WTC11 (cell line): ENCODE measurements around the gene GRAMD2A. TPM values are rescaled to one million over a fixed set of nuclear protein-coding genes. Genes with fewer than 3 reads are reported as not detected.

Experiments used
- ATAC-seq: fragments of 200-7000 bp; cut with Tn5 transposase; 2 replicates; pipeline ENCODE4 v1.10.0; 2021; ENCODE audit warnings: mild to moderate bottlenecking, moderate library complexity
- CTCF ChIA-PET: fragments of 300-600 bp; sonication (Branson Sonifier 250); formaldehyde crosslinking; loops from one replicate; lab custom pipeline; 2021; ENCODE audit warnings: antibody characterized with exemption; lab: Charles Lee
- POLR2A ChIA-PET: fragments of 350-600 bp; sonication (Branson Sonifier 250); formaldehyde crosslinking; loops from one replicate; lab custom pipeline; 2021; ENCODE audit warnings: antibody characterized with exemption; lab: Charles Lee
- DNase-seq: peaks from one replicate; pipeline ENCODE4 v3.0.0; 2021; ENCODE audit warnings: low spot score
- H3K27ac Mint-ChIP-seq: 2 replicates; pipeline ENCODE4 v1.8.0; 2021; ENCODE audit warnings: mixed read lengths
- H3K27me3 Mint-ChIP-seq: 2 replicates; pipeline ENCODE4 v1.8.0; 2021; ENCODE audit warnings: low read depth, mild to moderate bottlenecking, moderate library complexity, mixed read lengths
- H3K36me3 Mint-ChIP-seq: 2 replicates; pipeline ENCODE4 v1.8.0; 2021; ENCODE audit warnings: mixed read lengths
- H3K4me1 Mint-ChIP-seq: 2 replicates; pipeline ENCODE4 v1.8.0; 2022; ENCODE audit warnings: mixed read lengths
- H3K4me3 Mint-ChIP-seq: 2 replicates; pipeline ENCODE4 v1.8.0; 2021; ENCODE audit warnings: mild to moderate bottlenecking, moderate library complexity, mixed read lengths
- H3K9me3 Mint-ChIP-seq: 2 replicates; pipeline ENCODE4 v1.8.0; 2021; ENCODE audit warnings: mixed read lengths
- ATF1 ChIP-seq: sonication (generic); formaldehyde crosslinking; IDR thresholded peaks from 2 replicates; pipeline ENCODE4 v1.8.1; 2023; ENCODE audit warnings: mild to moderate bottlenecking, moderate library complexity, missing genetic modification reagents
- CREB1 ChIP-seq: sonication (generic); formaldehyde crosslinking; IDR thresholded peaks from 2 replicates; pipeline ENCODE4 v1.8.0; 2023; ENCODE audit warnings: mild to moderate bottlenecking, missing genetic modification reagents
- CREM ChIP-seq: sonication (generic); formaldehyde crosslinking; IDR thresholded peaks from 2 replicates; pipeline ENCODE4 v1.8.1; 2022; ENCODE audit warnings: mild to moderate bottlenecking, missing genetic modification reagents, moderate library complexity
- ELF4 ChIP-seq: sonication (generic); formaldehyde crosslinking; IDR thresholded peaks from 2 replicates; pipeline ENCODE4 v1.8.1; 2022; ENCODE audit warnings: low read depth, mild to moderate bottlenecking, moderate library complexity, missing genetic modification reagents
- ETV6 ChIP-seq: sonication (generic); formaldehyde crosslinking; IDR thresholded peaks from 2 replicates; pipeline ENCODE4 v1.8.1; 2022; ENCODE audit warnings: mild to moderate bottlenecking, missing genetic modification reagents
- GABPB1 ChIP-seq: sonication (generic); formaldehyde crosslinking; IDR thresholded peaks from 2 replicates; pipeline ENCODE4 v1.8.1; 2023; ENCODE audit warnings: mild to moderate bottlenecking, missing genetic modification reagents
- HMGA2 ChIP-seq: fragments of 250-450 bp; sonication (Bioruptor Pico); IDR thresholded peaks from 2 replicates; pipeline ENCODE4 v1.4.0; 2021; ENCODE audit warnings: mild to moderate bottlenecking, moderate library complexity
- IRF1 ChIP-seq: sonication (generic); formaldehyde crosslinking; IDR thresholded peaks from 2 replicates; pipeline ENCODE4 v1.8.0; 2023; ENCODE audit warnings: missing genetic modification reagents
- IRF2 ChIP-seq: sonication (generic); formaldehyde crosslinking; IDR thresholded peaks from 2 replicates; pipeline ENCODE4 v1.8.0; 2022; ENCODE audit warnings: low read depth, missing genetic modification reagents, borderline replicate concordance
- MYBL2 ChIP-seq: sonication (generic); formaldehyde crosslinking; IDR thresholded peaks from 2 replicates; pipeline ENCODE4 v1.8.1; 2023; ENCODE audit warnings: mild to moderate bottlenecking, moderate library complexity, missing genetic modification reagents
- NR2C2 ChIP-seq: sonication (generic); formaldehyde crosslinking; IDR thresholded peaks from 2 replicates; pipeline ENCODE4 v1.8.0; 2022; ENCODE audit warnings: mild to moderate bottlenecking, missing genetic modification reagents
- PRDM15 ChIP-seq: sonication (generic); formaldehyde crosslinking; IDR thresholded peaks from 2 replicates; pipeline ENCODE4 v1.8.0; 2022; ENCODE audit warnings: missing genetic modification reagents
- PREB ChIP-seq: sonication (generic); formaldehyde crosslinking; IDR thresholded peaks from 2 replicates; pipeline ENCODE4 v1.8.1; 2022; ENCODE audit warnings: mild to moderate bottlenecking, missing genetic modification reagents, moderate library complexity, borderline replicate concordance
- USF1 ChIP-seq: sonication (generic); formaldehyde crosslinking; IDR thresholded peaks from 2 replicates; pipeline ENCODE4 v1.8.0; 2022; ENCODE audit warnings: mild to moderate bottlenecking, missing genetic modification reagents
- ZBTB21 ChIP-seq: sonication (generic); formaldehyde crosslinking; IDR thresholded peaks from 2 replicates; pipeline ENCODE4 v1.8.1; 2023; ENCODE audit warnings: mild to moderate bottlenecking, missing genetic modification reagents, borderline replicate concordance
- ZNF121 ChIP-seq: sonication (generic); formaldehyde crosslinking; IDR thresholded peaks from 2 replicates; pipeline ENCODE4 v1.8.0; 2023; ENCODE audit warnings: missing genetic modification reagents
- ZNF232 ChIP-seq: sonication (generic); formaldehyde crosslinking; IDR thresholded peaks from 2 replicates; pipeline ENCODE4 v1.8.0; 2022; ENCODE audit warnings: mild to moderate bottlenecking, missing genetic modification reagents
- ZNF425 ChIP-seq: fragments of 250-450 bp; sonication (Bioruptor Pico); conservative IDR thresholded peaks from 2 replicates; pipeline ENCODE4 v1.9.0; 2021; ENCODE audit warnings: mild to moderate bottlenecking
- total RNA-seq: library from RNA; stranded (reverse); gene quantifications from 3 replicates; pipeline ENCODE4 v1.2.3, GENCODE V29; 2021

GRAMD2A gene
- total RNA-seq, 1 experiment from 2014 or later = 1.9 TPM

- CTCF ChIA-PET = interaction anchor here (0.6 to 2.0 kb wide), 17 partner anchors 9 to 86 kb away, joined by 3 to 19 read pairs (median 6); partner anchors contain the start of gene GRAMD2A
- Mint-ChIP-seq H3K4me3 (peak overlapping the region; percentile 41), H3K36me3 (peaks cover 40% of the 10 kb centered on the region), H3K27me3 (peaks cover 3% of the 10 kb centered on the region), H3K27ac (peak overlapping the region; percentile 47), H3K9me3 (no peaks in the 10 kb centered on the region), H3K4me1 (peaks cover 69% of the 10 kb centered on the region)
- no peak for DNase-seq
- no peak for TF ChIP-seq HMGA2
- 0 out of 2 replicates have a peak, but pooled peaks have one; percentile 12 for TF ChIP-seq MYBL2 (CRISPR knock-in tag)
- ATAC-seq = no peak
- POLR2A ChIA-PET = interaction anchor here (0.7 to 1.1 kb wide), 3 partner anchors 10 to 30 kb away, joined by 3 to 4 read pairs (median 4); partner anchors contain the start of gene GRAMD2A
Measured at GRCh38 chr15:72227192-72227586, 29.6 kb upstream of the GRAMD2A start.

- Mint-ChIP-seq H3K9me3 (no peaks in the 10 kb centered on the region), H3K27ac (peak overlapping the region; percentile 20; the same call in 1 of the 2 replicates), H3K4me1 (peaks cover 64% of the 10 kb centered on the region), H3K4me3 (no peak overlapping the region), H3K36me3 (peaks cover 62% of the 10 kb centered on the region), H3K27me3 (no peaks in the 10 kb centered on the region)
- POLR2A ChIA-PET = no interaction called here
- CTCF ChIA-PET = no interaction called here
- no peak for TF ChIP-seq CREB1 (CRISPR knock-in tag)
- no peak for DNase-seq
- no peak for ATAC-seq
Measured at GRCh38 chr15:72223278-72223677, 25.7 kb upstream of the GRAMD2A start.

GRCh38 chr15:72222393-72222792 is 24.8 kb upstream of the GRAMD2A start:
- peak overlapping the region; percentile 6; the same call in 1 of the 2 replicates for H3K27ac Mint-ChIP-seq
- ATAC-seq = no peak
- TF ChIP-seq IRF1 (CRISPR knock-in tag) = no peak
- no peak for TF ChIP-seq IRF2
- TF ChIP-seq ATF1 = no peak
- no peak for TF ChIP-seq ELF4 (CRISPR knock-in tag)
- no peak for TF ChIP-seq ZNF121 (CRISPR knock-in tag)
- TF ChIP-seq ZNF232 = no peak
- TF ChIP-seq PRDM15 (CRISPR knock-in tag) = no peak
- TF ChIP-seq HMGA2 = no peak
- TF ChIP-seq ZBTB21 = no peak
- no peak for TF ChIP-seq GABPB1 (CRISPR knock-in tag)
- no peak for TF ChIP-seq CREM (CRISPR knock-in tag)
- no peak for TF ChIP-seq MYBL2 (CRISPR knock-in tag)
- TF ChIP-seq USF1 (CRISPR knock-in tag) = no peak
- no peak for TF ChIP-seq ETV6
- no peak for TF ChIP-seq PREB (CRISPR knock-in tag)
- no peak for TF ChIP-seq ZNF425
- TF ChIP-seq NR2C2 = no peak
- TF ChIP-seq, all 79 proteins: peak for 0
- Mint-ChIP-seq H3K4me3 (no peak overlapping the region), H3K36me3 (peaks cover 71% of the 10 kb centered on the region), H3K9me3 (no peaks in the 10 kb centered on the region), H3K4me1 (peaks cover 57% of the 10 kb centered on the region), H3K27me3 (no peaks in the 10 kb centered on the region)
- ChIA-PET POLR2A (no interaction called here), CTCF (interaction anchor here (0.5 to 0.9 kb wide), 2 partner anchors 23 to 129 kb away, joined by 3 read pairs; no protein-coding TSS in a partner anchor)
- no peak for DNase-seq
